ENCODE results near the gene UBE2E3.

Gene UBE2E3

DNA sequence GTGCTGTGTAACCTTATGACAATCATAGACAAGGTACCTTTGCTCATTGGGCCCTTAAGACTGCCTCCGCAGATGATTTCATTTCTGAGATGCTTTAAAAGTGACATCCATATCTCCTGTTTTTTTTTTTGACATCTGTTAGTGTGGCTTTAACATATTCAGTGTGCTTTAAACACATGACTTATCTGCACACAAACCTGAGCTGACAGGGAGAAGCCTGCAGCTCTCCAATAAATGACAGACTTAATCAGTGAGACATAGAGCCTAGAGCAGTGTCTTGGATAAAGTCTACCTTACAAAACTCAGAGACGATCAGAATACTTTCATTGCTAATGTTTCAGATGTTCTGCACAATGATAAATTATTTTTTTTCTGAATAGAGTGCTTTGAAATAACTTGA is 130.7 kb downstream of the UBE2E3 start:
- Histone ChIP-seq H3K36me3 (ENCODE audit: control insufficient read depth, insufficient read depth, low read length) (no peaks in the 10 kb centered on the region), H3K4me3 (replicated peaks; ENCODE audit: low read depth, low read length) (no peak overlapping the region), H3K27me3 (replicated peaks; ENCODE audit: control insufficient read depth, insufficient read depth, low read length) (no peaks in the 10 kb centered on the region)
- DNase-seq (ENCODE audit: extremely low read depth, insufficient read length) = no peak
- TF ChIP-seq, protein P1, sequence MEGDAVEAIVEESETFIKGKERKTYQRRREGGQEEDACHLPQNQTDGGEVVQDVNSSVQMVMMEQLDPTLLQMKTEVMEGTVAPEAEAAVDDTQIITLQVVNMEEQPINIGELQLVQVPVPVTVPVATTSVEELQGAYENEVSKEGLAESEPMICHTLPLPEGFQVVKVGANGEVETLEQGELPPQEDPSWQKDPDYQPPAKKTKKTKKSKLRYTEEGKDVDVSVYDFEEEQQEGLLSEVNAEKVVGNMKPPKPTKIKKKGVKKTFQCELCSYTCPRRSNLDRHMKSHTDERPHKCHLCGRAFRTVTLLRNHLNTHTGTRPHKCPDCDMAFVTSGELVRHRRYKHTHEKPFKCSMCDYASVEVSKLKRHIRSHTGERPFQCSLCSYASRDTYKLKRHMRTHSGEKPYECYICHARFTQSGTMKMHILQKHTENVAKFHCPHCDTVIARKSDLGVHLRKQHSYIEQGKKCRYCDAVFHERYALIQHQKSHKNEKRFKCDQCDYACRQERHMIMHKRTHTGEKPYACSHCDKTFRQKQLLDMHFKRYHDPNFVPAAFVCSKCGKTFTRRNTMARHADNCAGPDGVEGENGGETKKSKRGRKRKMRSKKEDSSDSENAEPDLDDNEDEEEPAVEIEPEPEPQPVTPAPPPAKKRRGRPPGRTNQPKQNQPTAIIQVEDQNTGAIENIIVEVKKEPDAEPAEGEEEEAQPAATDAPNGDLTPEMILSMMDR (IDR thresholded peaks at IDR 0.05; ENCODE audit: insufficient read depth, low read length, poor library complexity, severe bottlenecking) = no peak

DNA sequence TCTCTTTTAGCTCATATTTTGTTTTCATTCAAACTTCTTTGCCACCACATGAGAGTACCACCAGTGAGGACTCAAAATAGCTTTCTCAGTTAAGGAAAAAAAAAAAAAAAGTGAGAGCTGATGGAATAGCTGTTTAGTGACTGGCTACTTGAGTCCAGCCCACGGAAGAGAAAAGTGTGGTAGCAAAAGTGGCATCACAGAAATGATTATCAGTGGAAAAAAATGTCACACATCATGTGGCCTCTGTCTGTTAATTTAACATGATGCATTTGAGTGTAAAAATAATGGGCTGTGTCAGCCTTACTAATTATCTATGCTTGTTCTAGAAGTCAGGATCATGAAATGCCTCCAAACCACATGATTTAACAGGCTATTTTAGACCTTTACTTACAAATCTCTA is 132.5 kb downstream of the UBE2E3 start:
- Histone ChIP-seq H3K27me3 (replicated peaks; ENCODE audit: control insufficient read depth, insufficient read depth, low read length) (no peaks in the 10 kb centered on the region), H3K36me3 (ENCODE audit: control insufficient read depth, insufficient read depth, low read length) (no peaks in the 10 kb centered on the region), H3K4me3 (replicated peaks; ENCODE audit: low read depth, low read length) (no peak overlapping the region)
- DNase-seq (ENCODE audit: extremely low read depth, insufficient read length) = no peak
- TF ChIP-seq, protein P1 (IDR thresholded peaks at IDR 0.05; ENCODE audit: insufficient read depth, low read length, poor library complexity, severe bottlenecking) = no peak

All from GM06990 (cell line).